Measurements from ENCODE around the gene STX8. TPM values are rescaled to one million over a fixed set of nuclear protein-coding genes. Genes with fewer than 3 reads are reported as not detected.
"Not testable (repeated sequence)": the region's sequence is repeated elsewhere in the genome, so short reads cannot be mapped to it uniquely, and the experiment has no call there.

STX8 gene
- total RNA-seq, 2 experiments from 2014 or later: 50.8 to 59.9 TPM

GRCh38 chr17:9451934-9452333 lies 123.7 kb downstream of the STX8 start:
- no peak overlapping the region for H3K27ac Mint-ChIP-seq

DNA sequence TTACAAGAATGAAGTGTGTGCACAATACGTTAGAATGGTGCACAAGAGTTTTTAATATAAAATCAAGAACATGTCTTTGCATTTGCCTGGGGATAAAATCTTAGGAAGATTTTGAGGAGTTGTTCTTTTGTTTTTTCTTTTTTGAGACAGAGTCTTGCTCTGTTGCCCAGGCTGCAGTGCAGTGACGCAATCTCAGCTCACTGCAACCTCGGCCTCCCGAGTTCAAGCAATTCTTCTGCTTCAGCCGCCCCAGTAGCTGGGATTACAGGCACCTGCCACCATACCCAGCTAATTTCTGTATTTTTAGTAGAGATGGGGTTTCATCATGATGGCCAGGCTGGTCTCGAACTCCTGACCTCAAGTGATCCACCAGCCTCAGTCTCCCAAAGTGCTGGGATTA lies 128.3 kb downstream of the STX8 start:
- not testable (repeated sequence) for H3K27ac Mint-ChIP-seq, H3K4me3 Mint-ChIP-seq, H3K27me3 Mint-ChIP-seq, H3K4me1 Mint-ChIP-seq, H3K36me3 Mint-ChIP-seq, DNase-seq, H3K9me3 Mint-ChIP-seq

More at GRCh38 chr17:9451934-9452333, 123.7 kb downstream of the STX8 start:
- H3K4me1 Mint-ChIP-seq: no peaks in the 10 kb centered on the region
- H3K4me3 Mint-ChIP-seq: no peak overlapping the region
- peaks cover 4% of the 10 kb centered on the region for H3K36me3 Mint-ChIP-seq
- no peaks in the 10 kb centered on the region for H3K9me3 Mint-ChIP-seq
- no peak for DNase-seq
- H3K27me3 Mint-ChIP-seq: no peaks in the 10 kb centered on the region

DNA sequence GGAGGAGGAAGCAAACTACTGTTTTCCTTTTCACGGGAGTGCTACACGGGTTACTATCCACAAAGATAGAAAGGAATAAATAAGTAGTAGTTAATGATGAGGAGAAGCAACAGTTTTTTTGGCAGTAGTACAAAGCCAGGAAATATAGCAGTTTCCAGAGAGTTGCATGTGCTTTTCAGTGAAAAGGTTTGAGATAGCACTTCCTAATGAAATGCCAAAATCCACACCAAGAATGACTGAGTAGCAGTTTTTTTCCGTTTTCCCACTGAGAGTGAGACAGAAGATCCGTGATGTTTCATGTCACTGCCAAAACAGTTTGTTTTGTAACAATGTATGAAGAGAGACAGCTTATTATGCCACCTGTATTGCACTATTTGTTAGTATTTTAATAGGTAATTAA lies 129.1 kb downstream of the STX8 start:
- Mint-ChIP-seq H3K27me3 (no peaks in the 10 kb centered on the region), H3K36me3 (peaks cover 7% of the 10 kb centered on the region), H3K4me3 (no peak overlapping the region)

GRCh38 chr17:9445424-9445823 lies 130.2 kb downstream of the STX8 start:
- Mint-ChIP-seq H3K27me3 (no peaks in the 10 kb centered on the region), H3K4me3 (no peak overlapping the region), H3K9me3 (no peaks in the 10 kb centered on the region), H3K27ac (no peak overlapping the region), H3K36me3 (peaks cover 10% of the 10 kb centered on the region), H3K4me1 (no peaks in the 10 kb centered on the region)
- DNase-seq: no peak

More for the DNA sequence above, 129.1 kb downstream of the STX8 start:
- no peaks in the 10 kb centered on the region for H3K4me1 Mint-ChIP-seq
- no peak overlapping the region for H3K27ac Mint-ChIP-seq
- no peaks in the 10 kb centered on the region for H3K9me3 Mint-ChIP-seq
- no peak for DNase-seq

GRCh38 chr17:9444687-9445086 lies 130.9 kb downstream of the STX8 start:
- H3K27me3 Mint-ChIP-seq: no peaks in the 10 kb centered on the region
- peaks cover 13% of the 10 kb centered on the region for H3K36me3 Mint-ChIP-seq
- H3K27ac Mint-ChIP-seq: no peak overlapping the region
- no peak overlapping the region for H3K4me3 Mint-ChIP-seq
- no peak for DNase-seq
- H3K4me1 Mint-ChIP-seq: no peaks in the 10 kb centered on the region
- no peaks in the 10 kb centered on the region for H3K9me3 Mint-ChIP-seq

GRCh38 chr17:9443811-9444210 lies 131.8 kb downstream of the STX8 start:
- no peak for DNase-seq
- no peaks in the 10 kb centered on the region for H3K9me3 Mint-ChIP-seq
- H3K36me3 Mint-ChIP-seq: peaks cover 13% of the 10 kb centered on the region
- no peak overlapping the region for H3K4me3 Mint-ChIP-seq
- H3K27me3 Mint-ChIP-seq: no peaks in the 10 kb centered on the region
- H3K27ac Mint-ChIP-seq: no peak overlapping the region
- no peaks in the 10 kb centered on the region for H3K4me1 Mint-ChIP-seq

DNA sequence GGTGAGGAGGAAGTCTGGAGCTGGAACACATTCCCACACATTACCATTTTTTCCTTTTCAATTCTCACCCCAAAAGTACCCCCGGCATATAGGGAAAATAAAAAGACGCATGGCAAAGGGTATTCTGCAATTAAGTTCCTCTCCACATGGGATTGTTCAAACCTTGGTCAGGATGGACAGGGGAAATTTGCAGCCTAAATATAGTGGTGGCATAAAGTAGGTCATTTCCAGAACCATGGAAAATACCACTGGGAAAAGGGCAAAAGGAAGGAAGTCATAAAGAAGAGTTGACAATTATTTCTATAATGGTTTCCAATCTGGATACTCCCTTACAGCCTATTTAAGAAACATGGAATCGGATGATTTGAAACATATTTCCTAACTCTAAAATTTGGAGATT lies 135.8 kb downstream of the STX8 start:
- H3K4me3 Mint-ChIP-seq: no peak overlapping the region
- H3K27me3 Mint-ChIP-seq: no peaks in the 10 kb centered on the region
- no peaks in the 10 kb centered on the region for H3K9me3 Mint-ChIP-seq
- H3K27ac Mint-ChIP-seq: no peak overlapping the region
- no peaks in the 10 kb centered on the region for H3K4me1 Mint-ChIP-seq
- peaks cover 14% of the 10 kb centered on the region for H3K36me3 Mint-ChIP-seq
- no peak for DNase-seq

DNA sequence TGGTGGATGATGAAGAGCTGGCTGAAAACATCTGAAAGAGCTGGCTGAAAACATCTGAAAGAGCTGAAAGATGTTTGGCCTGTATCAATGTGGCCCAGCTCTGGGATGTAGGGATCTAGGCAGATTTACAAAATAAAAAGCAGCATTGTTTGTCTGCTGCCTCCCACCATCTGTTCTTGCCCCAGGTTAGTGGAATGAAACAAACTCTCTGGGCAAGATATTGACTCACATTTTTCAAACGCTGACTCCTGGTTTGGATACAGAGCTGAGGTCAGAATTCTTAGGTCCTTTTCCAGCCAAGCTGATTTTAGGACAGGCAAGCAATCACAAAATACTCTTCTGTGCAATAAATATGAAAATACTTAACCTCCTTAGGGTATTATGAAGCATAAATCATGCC lies 139.0 kb downstream of the STX8 start:
- no peaks in the 10 kb centered on the region for H3K9me3 Mint-ChIP-seq
- peaks cover 14% of the 10 kb centered on the region for H3K36me3 Mint-ChIP-seq
- no peak overlapping the region for H3K4me3 Mint-ChIP-seq
- H3K4me1 Mint-ChIP-seq: peaks cover 11% of the 10 kb centered on the region
- no peak overlapping the region for H3K27ac Mint-ChIP-seq
- H3K27me3 Mint-ChIP-seq: no peaks in the 10 kb centered on the region
- DNase-seq: no peak

- H3K27ac Mint-ChIP-seq: no peak overlapping the region
These were observed 140.5 kb downstream of the STX8 start for GRCh38 chr17:9435165-9435564.

DNA sequence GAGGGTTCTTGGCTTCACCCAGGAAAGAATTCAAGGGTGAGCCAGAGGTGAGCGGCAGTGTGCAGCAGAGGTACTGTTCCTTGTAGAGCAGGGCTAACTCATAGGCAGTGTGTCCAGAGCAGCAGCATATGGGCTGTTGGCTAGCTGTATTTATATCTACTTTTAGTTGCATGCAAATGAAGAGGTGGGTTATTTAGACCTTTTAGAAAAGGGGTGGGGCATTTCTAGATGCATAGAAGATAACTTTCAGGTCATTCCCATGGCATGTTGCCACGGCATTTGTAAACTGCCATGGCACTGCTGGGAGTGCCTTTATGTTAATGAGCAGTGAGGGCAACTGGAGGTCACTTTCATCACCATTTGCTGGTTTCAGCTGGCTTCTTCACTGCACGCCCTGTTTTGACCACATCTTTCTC lies 141.0 kb downstream of the STX8 start:
- peaks cover 8% of the 10 kb centered on the region for H3K36me3 Mint-ChIP-seq
- H3K9me3 Mint-ChIP-seq: no peaks in the 10 kb centered on the region
- no peak overlapping the region for H3K4me3 Mint-ChIP-seq
- DNase-seq: no peak
- no peak overlapping the region for H3K27ac Mint-ChIP-seq
- H3K27me3 Mint-ChIP-seq: no peaks in the 10 kb centered on the region
- H3K4me1 Mint-ChIP-seq: peaks cover 11% of the 10 kb centered on the region

More at GRCh38 chr17:9435165-9435564, 140.5 kb downstream of the STX8 start:
- DNase-seq: no peak
- Mint-ChIP-seq H3K36me3 (peaks cover 9% of the 10 kb centered on the region), H3K27me3 (no peaks in the 10 kb centered on the region), H3K4me1 (peaks cover 11% of the 10 kb centered on the region), H3K4me3 (no peak overlapping the region), H3K9me3 (no peaks in the 10 kb centered on the region)

- peaks cover 11% of the 10 kb centered on the region for H3K4me1 Mint-ChIP-seq
- no peak for DNase-seq
- peaks cover 8% of the 10 kb centered on the region for H3K36me3 Mint-ChIP-seq
- no peak overlapping the region for H3K27ac Mint-ChIP-seq
- H3K27me3 Mint-ChIP-seq: no peaks in the 10 kb centered on the region
- no peaks in the 10 kb centered on the region for H3K9me3 Mint-ChIP-seq
- no peak overlapping the region for H3K4me3 Mint-ChIP-seq
These were observed 142.6 kb downstream of the STX8 start for GRCh38 chr17:9432934-9433421.

- H3K9me3 Mint-ChIP-seq: no peaks in the 10 kb centered on the region
These were observed 143.3 kb downstream of the STX8 start for GRCh38 chr17:9432134-9432885.

DNA sequence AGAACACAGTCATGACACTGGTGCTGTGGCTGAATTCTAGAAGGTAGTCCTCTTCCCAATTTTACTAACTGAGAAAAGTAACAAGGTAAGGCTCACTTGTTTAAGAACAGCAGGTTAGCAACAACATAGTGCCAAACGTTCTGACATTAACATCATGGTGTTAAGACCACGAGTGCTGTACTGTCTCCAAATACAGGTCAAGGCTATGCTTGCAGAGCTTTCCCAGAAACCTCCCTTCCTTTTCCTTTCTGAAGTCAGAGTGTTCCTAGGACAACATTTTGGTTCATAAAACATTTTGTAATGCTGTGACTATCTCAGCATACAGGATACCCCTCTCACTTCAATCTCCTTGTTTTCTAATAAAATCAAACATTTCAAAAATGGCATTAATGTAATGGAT lies 144.0 kb downstream of the STX8 start:
- no peaks in the 10 kb centered on the region for H3K9me3 Mint-ChIP-seq
- no peak overlapping the region for H3K4me3 Mint-ChIP-seq
- no peak for DNase-seq
- H3K4me1 Mint-ChIP-seq: peaks cover 11% of the 10 kb centered on the region
- peaks cover 8% of the 10 kb centered on the region for H3K36me3 Mint-ChIP-seq
- H3K27ac Mint-ChIP-seq: no peak overlapping the region
- no peaks in the 10 kb centered on the region for H3K27me3 Mint-ChIP-seq

More at GRCh38 chr17:9432134-9432885, 143.3 kb downstream of the STX8 start:
- Mint-ChIP-seq H3K27me3 (no peaks in the 10 kb centered on the region), H3K36me3 (peaks cover 8% of the 10 kb centered on the region), H3K4me1 (peaks cover 11% of the 10 kb centered on the region), H3K27ac (no peak overlapping the region), H3K4me3 (no peak overlapping the region)
- DNase-seq: no peak

DNA sequence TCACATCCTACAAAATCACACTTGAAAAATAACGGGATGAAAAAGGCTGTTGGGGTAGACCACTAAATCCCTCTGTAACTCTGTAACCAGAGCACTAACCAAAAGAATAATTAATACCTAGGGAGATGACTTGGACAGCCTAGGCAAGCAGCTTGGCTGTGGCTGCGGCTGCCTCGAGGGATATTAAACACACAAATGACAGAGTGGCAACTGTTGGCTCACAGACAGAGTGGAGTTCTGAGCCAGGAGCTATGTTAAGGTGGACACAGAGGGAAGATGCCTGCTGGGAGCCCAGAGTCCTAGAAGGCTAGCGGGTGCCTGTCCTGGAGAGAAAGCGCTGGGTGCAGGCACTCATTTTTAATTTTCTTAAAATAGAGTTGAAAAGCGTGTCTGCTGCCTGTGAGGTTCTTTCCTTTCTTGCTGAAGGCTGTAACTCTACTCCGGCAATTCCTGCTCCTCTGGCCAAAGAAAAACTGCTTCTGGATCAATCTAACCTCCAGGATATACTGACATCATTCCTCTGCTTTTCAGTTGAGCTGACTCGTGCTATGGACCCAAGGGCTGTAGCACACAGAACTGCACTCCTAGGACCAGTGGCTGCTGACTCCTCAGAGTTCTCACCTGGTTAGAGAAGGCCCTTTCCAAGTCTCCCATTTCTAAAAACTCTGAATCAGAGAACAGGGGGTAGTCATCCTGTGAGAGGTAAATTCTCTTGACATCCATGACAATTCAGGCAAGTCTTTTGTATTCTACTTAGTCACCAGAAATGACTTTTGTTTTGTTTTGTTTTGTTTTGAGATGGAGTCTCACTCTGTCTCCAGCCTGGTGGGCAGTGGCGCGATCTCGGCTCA lies 147.9 kb downstream of the STX8 start:
- no peak overlapping the region for H3K27ac Mint-ChIP-seq
- peaks cover 4% of the 10 kb centered on the region for H3K4me1 Mint-ChIP-seq
- H3K36me3 Mint-ChIP-seq: peaks cover 17% of the 10 kb centered on the region
- no peak overlapping the region for H3K4me3 Mint-ChIP-seq
- no peak for DNase-seq
- no peaks in the 10 kb centered on the region for H3K9me3 Mint-ChIP-seq
- H3K27me3 Mint-ChIP-seq: no peaks in the 10 kb centered on the region

- H3K27ac Mint-ChIP-seq: no peak overlapping the region
These were observed 151.5 kb downstream of the STX8 start for GRCh38 chr17:9424071-9424640.

More at GRCh38 chr17:9424071-9424640, 151.5 kb downstream of the STX8 start:
- Mint-ChIP-seq H3K4me3 (no peak overlapping the region), H3K4me1 (no peaks in the 10 kb centered on the region), H3K9me3 (peaks cover 1% of the 10 kb centered on the region), H3K36me3 (peaks cover 33% of the 10 kb centered on the region), H3K27me3 (no peaks in the 10 kb centered on the region)
- no peak for DNase-seq

All from activated naive CD8-positive, alpha-beta T cell treated with anti-CD3 and anti-CD28 coated beads for 36 hours (primary cell).